ENCODE results near the gene ARSB.

ARSB gene

DNA sequence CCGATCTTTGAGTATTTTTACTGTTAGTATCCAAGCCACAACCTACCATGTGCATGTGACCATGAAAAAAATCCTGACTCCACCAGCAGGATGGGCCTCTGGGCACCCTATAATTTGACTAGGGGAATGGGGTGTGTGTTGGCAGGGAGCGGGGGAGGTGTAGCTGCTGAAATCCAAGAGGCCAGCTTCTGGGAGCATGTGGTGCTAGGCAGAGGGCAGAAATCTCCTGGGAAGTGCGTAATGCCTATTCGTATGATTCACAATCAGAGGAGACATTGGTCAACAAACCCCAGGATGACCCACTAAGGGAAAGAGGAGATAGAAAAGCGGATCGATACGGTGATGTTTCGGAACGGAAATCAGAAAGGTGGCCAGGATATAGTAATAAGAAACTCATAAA, 149.9 kb downstream of the ARSB start:
- no peak for DNase-seq (ENCODE audit: extremely low spot score)

DNA sequence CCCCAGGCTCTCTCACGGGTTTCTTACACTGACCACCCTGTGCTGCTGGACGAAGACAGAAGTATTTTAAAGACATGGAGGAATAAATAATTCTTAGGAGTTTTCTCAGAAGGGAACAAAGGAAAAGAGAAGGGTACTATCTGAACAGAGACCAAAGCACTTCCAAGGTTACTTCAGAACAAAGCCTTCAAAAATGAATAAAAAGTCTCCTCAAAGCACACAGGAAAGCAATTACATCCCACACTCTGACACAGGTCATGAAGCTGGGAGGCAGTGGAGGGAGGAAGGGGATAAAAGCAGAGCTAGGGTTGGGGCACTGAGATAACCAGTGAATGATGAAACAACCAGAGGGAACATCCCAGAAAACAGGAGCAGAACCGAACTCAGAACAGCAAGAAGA, 151.8 kb downstream of the ARSB start:
- ChIA-PET POLR2A (no interaction called here), CTCF (no interaction called here)
- TF ChIP-seq L3MBTL2 (conservative IDR thresholded peaks at IDR 0.05) (no peak), HDGF (IDR thresholded peaks at IDR 0.05; ENCODE audit: borderline replicate concordance) (no peak), ELF4 (IDR thresholded peaks at IDR 0.05) (no peak), ARNT (IDR thresholded peaks at IDR 0.05) (no peak), CTBP1 (IDR thresholded peaks at IDR 0.05; ENCODE audit: borderline replicate concordance) (no peak)
- TF ChIP-seq, protein P1, sequence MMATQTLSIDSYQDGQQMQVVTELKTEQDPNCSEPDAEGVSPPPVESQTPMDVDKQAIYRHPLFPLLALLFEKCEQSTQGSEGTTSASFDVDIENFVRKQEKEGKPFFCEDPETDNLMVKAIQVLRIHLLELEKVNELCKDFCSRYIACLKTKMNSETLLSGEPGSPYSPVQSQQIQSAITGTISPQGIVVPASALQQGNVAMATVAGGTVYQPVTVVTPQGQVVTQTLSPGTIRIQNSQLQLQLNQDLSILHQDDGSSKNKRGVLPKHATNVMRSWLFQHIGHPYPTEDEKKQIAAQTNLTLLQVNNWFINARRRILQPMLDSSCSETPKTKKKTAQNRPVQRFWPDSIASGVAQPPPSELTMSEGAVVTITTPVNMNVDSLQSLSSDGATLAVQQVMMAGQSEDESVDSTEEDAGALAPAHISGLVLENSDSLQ (IDR thresholded peaks at IDR 0.05) = no peak
- DNase-seq (ENCODE audit: extremely low spot score) = no peak

More for the DNA sequence above, 149.9 kb downstream of the ARSB start:
- CTCF ChIA-PET = interaction anchor here (0.9 kb wide), 1 partner anchor 113 kb away, joined by 3 read pairs; no protein-coding TSS in a partner anchor
- POLR2A ChIA-PET = no interaction called here
- no peak for TF ChIP-seq HDGF (IDR thresholded peaks at IDR 0.05; ENCODE audit: borderline replicate concordance)
- TF ChIP-seq TARDBP (IDR thresholded peaks at IDR 0.05) = no peak
- no peak for TF ChIP-seq LEF1 (IDR thresholded peaks at IDR 0.05; ENCODE audit: borderline replicate concordance)
- no peak for TF ChIP-seq NFRKB (IDR thresholded peaks at IDR 0.05)

DNA sequence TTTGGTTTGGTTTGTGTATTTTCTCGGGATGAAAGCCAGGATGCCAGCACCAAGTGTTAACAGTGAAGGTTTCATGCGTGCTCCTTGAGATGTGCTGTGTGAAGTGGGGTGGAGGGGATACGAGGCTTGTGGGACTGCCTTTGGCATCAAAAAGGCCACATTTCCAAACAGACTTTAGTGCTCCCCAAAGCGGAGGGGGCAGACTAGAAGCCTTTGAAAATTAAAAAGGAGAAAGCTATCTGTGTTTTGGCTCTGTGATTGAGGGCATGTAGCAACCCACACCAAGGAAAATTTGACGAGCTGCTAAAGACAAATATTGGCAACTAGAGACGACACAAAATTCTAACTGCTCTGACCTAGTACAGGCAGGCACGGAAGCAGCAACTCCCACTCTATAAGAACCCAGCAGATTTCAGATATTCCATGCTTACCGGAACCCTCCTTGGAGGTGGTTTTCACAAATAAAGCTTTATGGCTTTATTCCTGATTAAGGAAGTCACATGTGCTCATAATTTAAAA, 154.5 kb downstream of the ARSB start:
- TF ChIP-seq CTBP1 (IDR thresholded peaks at IDR 0.05; ENCODE audit: borderline replicate concordance) (no peak), FOXM1 (IDR thresholded peaks at IDR 0.05; ENCODE audit: borderline replicate concordance) (no peak), HDGF (IDR thresholded peaks at IDR 0.05; ENCODE audit: borderline replicate concordance) (no peak), NFRKB (IDR thresholded peaks at IDR 0.05) (no peak), SP1 (IDR thresholded peaks at IDR 0.05) (no peak), L3MBTL2 (conservative IDR thresholded peaks at IDR 0.05) (no peak), ZNF384 (IDR thresholded peaks at IDR 0.05) (no peak), SUZ12 (IDR thresholded peaks at IDR 0.05) (no peak), TARDBP (IDR thresholded peaks at IDR 0.05) (no peak)
- ChIA-PET CTCF (no interaction called here), POLR2A (no interaction called here)
- no peak for DNase-seq (ENCODE audit: extremely low spot score)

DNA sequence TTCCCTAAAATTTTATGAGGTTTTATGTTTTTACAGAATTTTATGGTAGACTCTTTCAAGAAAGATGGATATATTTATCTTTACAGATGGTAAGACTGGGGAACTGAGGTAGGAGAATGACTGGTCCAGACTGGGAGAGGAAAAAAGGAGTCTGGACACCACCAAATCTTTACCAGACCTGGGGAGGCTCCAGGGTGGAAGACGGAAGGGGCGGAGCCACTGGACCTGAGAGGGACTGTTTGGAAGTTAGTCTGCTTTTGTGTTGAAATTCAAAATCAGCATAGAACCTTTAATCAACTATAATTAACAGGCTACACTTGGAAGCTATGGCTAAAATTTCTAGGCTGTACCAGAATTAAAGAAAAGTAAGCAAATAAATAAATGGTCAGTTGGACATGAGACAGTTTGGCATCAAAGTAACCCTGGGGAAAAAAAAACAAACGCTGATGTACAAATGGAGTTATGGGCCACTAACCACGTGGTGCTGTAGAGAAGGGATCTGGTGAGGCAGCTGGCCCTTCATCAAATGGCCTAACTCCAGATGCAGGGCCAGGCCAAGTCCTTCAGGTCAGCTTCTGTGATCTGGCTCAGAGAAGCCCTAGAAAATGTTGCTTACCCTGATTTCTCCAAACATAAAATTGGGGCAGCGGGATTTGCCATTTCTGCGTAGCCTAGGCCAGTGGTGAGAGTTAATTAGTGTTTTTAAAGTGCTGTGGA, 155.1 kb downstream of the ARSB start:
- DNase-seq (ENCODE audit: extremely low spot score) = no peak
- ChIA-PET CTCF (no interaction called here), POLR2A (no interaction called here)
- no peak for TF ChIP-seq HDGF (IDR thresholded peaks at IDR 0.05; ENCODE audit: borderline replicate concordance)
- TF ChIP-seq CTBP1 (IDR thresholded peaks at IDR 0.05; ENCODE audit: borderline replicate concordance) = no peak
- TF ChIP-seq NFRKB (IDR thresholded peaks at IDR 0.05) = no peak
- no peak for TF ChIP-seq SP1 (IDR thresholded peaks at IDR 0.05)
- no peak for TF ChIP-seq FOXK2 (IDR thresholded peaks at IDR 0.05)
- no peak for TF ChIP-seq LEF1 (IDR thresholded peaks at IDR 0.05; ENCODE audit: borderline replicate concordance)
- TF ChIP-seq FOXA1 (IDR thresholded peaks at IDR 0.05) = no peak
- TF ChIP-seq BHLHE40 (IDR thresholded peaks at IDR 0.05; ENCODE audit: borderline replicate concordance) = no peak
- no peak for TF ChIP-seq ZNF384 (IDR thresholded peaks at IDR 0.05)
- no peak for TF ChIP-seq L3MBTL2 (conservative IDR thresholded peaks at IDR 0.05)
- no peak for TF ChIP-seq FOXM1 (IDR thresholded peaks at IDR 0.05; ENCODE audit: borderline replicate concordance)
- TF ChIP-seq SUZ12 (IDR thresholded peaks at IDR 0.05) = no peak

DNA sequence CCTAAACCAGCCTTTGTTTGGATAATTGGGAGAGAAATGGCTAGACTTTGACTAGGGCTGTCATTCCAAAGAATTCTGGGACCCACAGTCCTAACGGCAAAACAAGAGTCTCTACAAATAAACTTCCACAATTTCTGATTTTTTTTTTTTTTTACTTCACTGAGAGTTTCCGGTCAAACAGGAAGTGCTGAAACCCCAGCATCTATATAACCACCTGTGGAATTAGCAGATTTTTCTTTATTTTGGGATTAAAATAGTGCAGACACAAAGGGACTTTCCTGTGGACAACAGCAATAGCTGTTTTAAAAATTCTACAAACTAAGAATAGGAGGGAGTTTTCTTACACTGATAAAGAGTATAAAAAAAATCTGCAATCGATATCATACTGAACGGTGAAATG, 157.4 kb downstream of the ARSB start:
- no peak for TF ChIP-seq HDGF (IDR thresholded peaks at IDR 0.05; ENCODE audit: borderline replicate concordance)
- TF ChIP-seq FOXK2 (IDR thresholded peaks at IDR 0.05) = no peak
- no peak for TF ChIP-seq L3MBTL2 (conservative IDR thresholded peaks at IDR 0.05)
- TF ChIP-seq NFRKB (IDR thresholded peaks at IDR 0.05) = no peak
- no peak for TF ChIP-seq FOXM1 (IDR thresholded peaks at IDR 0.05; ENCODE audit: borderline replicate concordance)
- no peak for TF ChIP-seq TARDBP (IDR thresholded peaks at IDR 0.05)
- TF ChIP-seq ARNT (IDR thresholded peaks at IDR 0.05) = no peak
- TF ChIP-seq SUZ12 (IDR thresholded peaks at IDR 0.05) = no peak
- TF ChIP-seq FOXA1 (IDR thresholded peaks at IDR 0.05) = no peak
- no peak for TF ChIP-seq CTBP1 (IDR thresholded peaks at IDR 0.05; ENCODE audit: borderline replicate concordance)
- TF ChIP-seq, protein P1 (IDR thresholded peaks at IDR 0.05) = no peak
- TF ChIP-seq BHLHE40 (IDR thresholded peaks at IDR 0.05; ENCODE audit: borderline replicate concordance) = no peak
- no peak for TF ChIP-seq LEF1 (IDR thresholded peaks at IDR 0.05; ENCODE audit: borderline replicate concordance)
- TF ChIP-seq SP1 (IDR thresholded peaks at IDR 0.05) = no peak
- no peak for TF ChIP-seq ELF4 (IDR thresholded peaks at IDR 0.05)
- no peak for TF ChIP-seq ZNF384 (IDR thresholded peaks at IDR 0.05)
- POLR2A ChIA-PET = no interaction called here
- no peak for DNase-seq (ENCODE audit: extremely low spot score)
- CTCF ChIA-PET = no interaction called here

DNA sequence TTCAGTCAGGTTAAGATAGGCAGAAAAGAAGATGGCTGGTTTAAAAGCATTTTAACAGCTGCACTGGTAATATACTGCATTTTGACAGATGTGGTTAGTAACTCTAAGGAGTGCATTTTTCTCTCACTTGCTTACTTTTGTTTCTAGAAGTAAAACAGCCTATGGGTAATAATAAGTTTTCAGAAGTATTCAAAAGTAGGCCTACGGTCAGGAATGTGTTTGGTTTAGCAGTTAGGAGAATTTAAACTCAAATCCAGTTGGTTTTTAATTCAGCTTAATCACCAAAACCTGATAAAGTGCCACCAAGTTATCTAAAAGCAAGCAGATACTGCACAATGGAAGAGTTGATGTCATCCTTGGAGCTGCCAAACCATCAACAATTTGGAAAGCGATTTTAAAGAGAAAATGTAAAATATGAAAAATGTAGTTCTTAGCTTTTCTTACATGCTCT, 160.3 kb downstream of the ARSB start:
- DNase-seq (ENCODE audit: extremely low spot score) = no peak
- TF ChIP-seq ARNT (IDR thresholded peaks at IDR 0.05) (no peak), ZNF384 (IDR thresholded peaks at IDR 0.05) (no peak), HDGF (IDR thresholded peaks at IDR 0.05; ENCODE audit: borderline replicate concordance) (no peak), BHLHE40 (IDR thresholded peaks at IDR 0.05; ENCODE audit: borderline replicate concordance) (no peak), FOXM1 (IDR thresholded peaks at IDR 0.05; ENCODE audit: borderline replicate concordance) (no peak), SP1 (IDR thresholded peaks at IDR 0.05) (no peak), CTBP1 (IDR thresholded peaks at IDR 0.05; ENCODE audit: borderline replicate concordance) (no peak), FOXA1 (IDR thresholded peaks at IDR 0.05) (no peak), ELF4 (IDR thresholded peaks at IDR 0.05) (no peak), LEF1 (IDR thresholded peaks at IDR 0.05; ENCODE audit: borderline replicate concordance) (no peak)
- ChIA-PET CTCF (no interaction called here), POLR2A (no interaction called here)

DNA sequence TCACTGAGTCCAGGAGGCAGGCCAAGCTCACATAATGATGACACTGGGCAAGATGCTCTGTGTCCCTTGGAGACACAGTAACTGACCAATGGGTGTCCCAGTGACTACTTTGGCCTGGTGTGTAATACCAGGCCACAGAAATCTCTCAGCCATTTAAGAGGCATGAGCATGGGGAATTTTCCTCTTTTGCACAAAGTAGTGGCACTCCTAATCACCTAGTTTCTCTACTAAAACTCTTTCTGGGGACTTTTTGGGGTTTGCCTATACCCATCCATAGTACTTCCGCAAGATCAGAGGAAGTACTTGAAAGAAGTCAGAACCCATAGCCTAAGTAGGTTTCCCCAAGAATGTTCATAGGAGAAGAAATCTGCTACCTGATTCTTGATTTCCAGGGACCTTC, 161.9 kb downstream of the ARSB start:
- ChIA-PET POLR2A (no interaction called here), CTCF (no interaction called here)
- DNase-seq (ENCODE audit: extremely low spot score) = no peak
- TF ChIP-seq L3MBTL2 (conservative IDR thresholded peaks at IDR 0.05) = no peak
- no peak for TF ChIP-seq NFRKB (IDR thresholded peaks at IDR 0.05)
- no peak for TF ChIP-seq HDGF (IDR thresholded peaks at IDR 0.05; ENCODE audit: borderline replicate concordance)
- no peak for TF ChIP-seq ELF4 (IDR thresholded peaks at IDR 0.05)
- no peak for TF ChIP-seq ZNF384 (IDR thresholded peaks at IDR 0.05)
- TF ChIP-seq ARNT (IDR thresholded peaks at IDR 0.05) = no peak
- TF ChIP-seq FOXA1 (IDR thresholded peaks at IDR 0.05) = no peak
- no peak for TF ChIP-seq CTBP1 (IDR thresholded peaks at IDR 0.05; ENCODE audit: borderline replicate concordance)
- TF ChIP-seq SP1 (IDR thresholded peaks at IDR 0.05) = no peak
- no peak for TF ChIP-seq BHLHE40 (IDR thresholded peaks at IDR 0.05; ENCODE audit: borderline replicate concordance)
- TF ChIP-seq SUZ12 (IDR thresholded peaks at IDR 0.05) = no peak
- no peak for TF ChIP-seq FOXK2 (IDR thresholded peaks at IDR 0.05)
- no peak for TF ChIP-seq FOXM1 (IDR thresholded peaks at IDR 0.05; ENCODE audit: borderline replicate concordance)
- TF ChIP-seq, protein P1 (IDR thresholded peaks at IDR 0.05) = no peak
- no peak for TF ChIP-seq LEF1 (IDR thresholded peaks at IDR 0.05; ENCODE audit: borderline replicate concordance)
- no peak for TF ChIP-seq TARDBP (IDR thresholded peaks at IDR 0.05)
